GM18519 (cell line): ENCODE measurements around the gene RNF126.

Experiments used
- ATAC-seq: cut with Tn5 transposase; IDR thresholded peaks from one replicate; pipeline ENCODE4 v1.9.1; 2021; ENCODE audit warnings: mild to moderate bottlenecking, moderate library complexity; ENCODE audit not compliant: unreplicated experiment, low FRiP score

The RNF126 gene

DNA sequence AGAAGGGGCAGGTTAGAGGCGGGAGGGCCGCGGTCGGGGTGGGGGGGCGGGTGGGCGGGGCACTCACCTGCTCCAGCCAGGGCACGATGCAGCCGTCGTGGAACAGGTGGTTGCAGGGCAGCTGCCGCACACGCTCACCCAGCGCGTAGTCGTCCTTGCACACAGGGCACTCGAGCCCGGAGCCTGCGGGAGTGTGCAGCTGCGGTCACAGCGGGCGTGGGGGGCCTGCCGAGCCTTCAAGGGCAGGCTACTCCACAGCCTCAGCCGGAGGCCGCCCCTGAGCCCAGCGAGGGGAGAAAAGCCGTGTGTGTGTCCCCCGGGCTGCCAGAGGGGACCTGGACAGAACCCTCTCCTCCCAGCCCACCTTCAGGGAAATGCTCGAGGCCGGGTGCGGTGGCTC lies 14.7 kb downstream of the RNF126 start:
- no peak for ATAC-seq

DNA sequence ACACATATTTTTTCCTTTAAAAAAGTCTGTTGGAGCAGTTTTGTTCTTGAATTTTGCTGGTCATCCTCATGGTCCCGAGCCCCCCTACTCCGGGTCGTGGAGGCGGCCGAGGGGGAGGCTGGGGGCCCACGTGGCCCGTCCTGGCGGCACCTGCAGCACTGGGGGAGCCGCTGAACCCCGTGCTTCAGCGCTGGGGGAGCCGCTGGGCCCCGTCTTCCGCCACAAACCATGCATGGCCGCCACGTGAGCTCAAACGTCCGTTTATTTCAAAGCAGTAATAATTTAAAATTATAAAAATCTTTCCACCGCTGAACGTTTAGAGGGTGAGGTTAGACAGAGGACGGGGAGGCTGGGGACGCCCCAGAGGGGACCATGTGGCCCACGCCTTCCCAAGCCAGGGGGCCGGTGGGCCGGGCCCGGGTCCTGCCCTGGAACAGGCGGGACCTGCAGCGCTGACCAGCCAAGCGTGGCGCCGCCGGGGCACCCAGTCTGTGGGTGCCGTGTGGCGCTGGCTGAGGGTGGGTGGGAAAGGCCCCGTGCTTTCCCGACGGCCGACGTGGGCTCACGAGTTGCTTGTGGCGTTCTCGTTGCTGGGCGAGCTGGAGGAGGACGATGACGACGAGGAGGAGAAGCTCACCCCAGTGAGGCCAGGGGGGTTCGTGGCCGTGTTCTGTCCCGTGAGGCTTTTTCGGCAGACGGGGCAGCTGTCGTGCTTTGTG lies 15.3 kb downstream of the RNF126 start:
- no peak for ATAC-seq

DNA sequence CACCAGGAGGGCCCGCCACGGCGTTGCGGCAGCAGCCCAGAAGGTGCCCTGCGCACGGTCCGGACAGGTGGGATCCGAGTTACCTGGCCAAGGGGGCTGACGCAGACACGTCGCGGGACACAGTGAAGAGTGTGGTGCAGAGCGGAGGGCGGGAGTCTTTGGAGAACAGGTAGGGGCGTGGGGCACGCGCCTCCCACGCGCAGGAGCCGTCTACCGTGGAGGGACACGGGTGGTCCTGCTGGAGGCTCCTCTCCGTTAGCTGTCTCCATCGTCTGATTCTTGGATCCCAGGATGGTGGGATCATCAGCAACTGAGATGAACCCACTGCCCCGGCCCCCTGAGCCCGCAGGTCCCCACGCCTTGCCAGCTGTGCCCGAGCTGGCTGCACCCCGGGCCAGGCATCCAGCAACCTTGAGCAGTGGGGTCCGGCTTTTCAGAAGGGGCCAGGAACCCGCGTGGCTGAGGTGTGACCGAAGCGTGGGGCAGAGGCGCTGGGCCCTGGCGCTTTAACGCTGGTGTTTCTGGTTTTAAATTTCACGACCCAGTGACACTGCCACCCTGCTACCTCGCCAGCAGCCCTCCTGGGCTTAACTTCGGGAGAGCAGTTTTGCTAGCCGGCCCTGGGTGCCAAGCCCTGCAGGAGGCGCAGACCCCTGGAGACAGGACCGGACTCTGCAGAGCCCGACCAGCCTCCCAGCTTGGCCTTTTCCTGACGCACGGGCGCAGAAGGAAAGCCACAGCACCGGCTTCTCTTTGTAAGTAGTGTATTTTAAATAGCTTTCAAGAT lies 16.0 kb downstream of the RNF126 start:
- ATAC-seq = no peak

DNA sequence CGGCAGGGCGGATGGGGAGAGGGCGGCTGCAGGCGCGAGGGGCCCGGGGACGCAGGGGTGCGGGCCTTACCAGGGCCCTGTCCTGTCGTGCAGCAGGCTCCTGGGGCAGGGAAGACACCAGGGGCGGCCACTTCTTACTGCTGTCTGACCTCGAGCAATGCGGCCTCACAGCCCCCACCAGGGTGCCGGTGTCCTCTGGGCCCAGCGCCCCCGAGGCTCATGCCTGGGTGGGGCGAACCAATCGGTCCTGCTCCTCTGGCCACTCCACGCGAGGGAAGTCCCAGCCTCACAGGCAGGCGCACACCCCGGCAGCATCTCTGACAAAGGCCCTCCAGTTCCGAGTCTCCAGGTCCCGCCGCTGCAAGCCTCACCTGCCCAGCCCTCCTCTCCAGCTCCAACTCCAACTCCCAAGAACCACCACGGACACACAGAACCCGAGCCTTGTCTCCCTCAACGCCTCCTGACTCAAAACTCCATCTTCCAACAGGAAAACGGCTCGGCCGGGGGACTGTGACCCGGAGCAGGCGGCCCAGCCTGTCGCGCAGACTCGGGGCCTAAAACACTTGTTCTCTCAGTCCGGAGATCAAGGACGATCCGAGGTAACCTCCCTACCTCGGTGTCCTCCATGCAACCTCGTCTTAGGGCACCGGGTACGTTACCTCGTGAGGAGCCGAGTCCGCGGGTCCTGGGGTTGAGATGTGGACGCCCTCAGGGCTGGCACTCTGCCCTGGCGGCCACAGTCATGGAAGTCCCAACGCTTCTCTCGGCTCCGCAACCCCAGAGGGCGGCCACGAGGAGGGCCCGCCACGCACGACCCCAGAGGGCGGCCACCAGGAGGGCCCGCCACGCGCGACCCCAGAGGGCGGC lies 16.9 kb downstream of the RNF126 start:
- ATAC-seq = no peak

DNA sequence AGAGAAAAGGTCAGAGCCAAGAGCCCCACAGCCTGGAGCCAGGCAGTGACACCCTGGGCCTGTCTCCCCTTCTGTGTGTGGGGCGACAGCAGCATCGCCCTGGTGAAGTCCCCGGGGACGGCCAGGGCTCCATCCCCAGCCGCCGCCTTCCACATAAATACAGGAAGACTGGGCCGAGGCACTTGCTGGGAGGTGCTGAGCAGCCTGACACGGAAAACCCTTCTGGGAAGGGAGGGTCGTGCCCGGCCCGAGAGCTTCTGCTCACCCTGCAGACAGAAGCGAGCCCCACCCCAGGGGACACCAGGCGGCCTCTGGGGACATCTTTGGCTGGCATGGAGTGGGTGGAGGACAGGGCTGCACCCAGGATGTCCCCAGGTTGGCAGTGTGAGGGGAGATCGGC lies 18.2 kb downstream of the RNF126 start:
- ATAC-seq = no peak

DNA sequence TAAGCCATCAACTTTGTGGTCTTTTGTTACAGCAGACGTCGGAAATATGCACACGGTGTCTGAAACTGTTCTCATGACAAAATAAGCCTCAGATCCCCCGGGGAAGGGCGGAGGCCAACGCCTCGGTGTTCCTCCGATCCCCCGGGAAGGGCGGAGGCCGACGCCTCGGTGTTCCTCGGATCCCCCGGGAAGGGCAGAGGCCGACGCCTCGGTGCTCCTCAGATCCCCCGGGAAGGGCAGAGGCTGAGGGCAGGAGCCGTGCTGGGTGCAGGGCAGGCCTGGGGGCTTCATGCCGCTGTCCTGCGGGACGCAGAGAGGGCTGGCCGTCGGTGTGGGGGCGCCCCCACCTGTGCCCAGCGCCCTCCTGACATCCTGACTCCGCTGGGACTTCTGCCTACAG lies 18.7 kb downstream of the RNF126 start:
- ATAC-seq = no peak

DNA sequence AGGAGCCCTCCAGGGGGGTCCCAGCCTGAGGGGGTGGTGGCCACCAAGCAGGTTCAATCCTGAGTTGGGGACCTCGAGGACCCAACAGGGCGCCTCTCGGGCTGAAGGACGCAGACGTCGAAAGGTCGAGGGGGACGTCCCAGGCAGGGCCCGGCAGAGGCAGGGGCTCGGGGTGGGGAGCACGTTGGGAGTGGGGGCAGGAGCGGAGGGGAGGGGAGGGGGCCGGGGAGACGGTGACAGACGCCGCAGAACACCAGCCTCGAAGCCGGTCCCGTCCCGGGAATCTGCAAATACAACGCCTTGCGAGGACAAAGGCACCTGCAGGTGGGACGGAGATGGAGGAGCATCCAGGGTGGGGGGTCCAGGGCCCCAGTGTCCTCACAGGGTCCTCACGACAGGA lies 19.3 kb downstream of the RNF126 start:
- ATAC-seq = no peak

DNA sequence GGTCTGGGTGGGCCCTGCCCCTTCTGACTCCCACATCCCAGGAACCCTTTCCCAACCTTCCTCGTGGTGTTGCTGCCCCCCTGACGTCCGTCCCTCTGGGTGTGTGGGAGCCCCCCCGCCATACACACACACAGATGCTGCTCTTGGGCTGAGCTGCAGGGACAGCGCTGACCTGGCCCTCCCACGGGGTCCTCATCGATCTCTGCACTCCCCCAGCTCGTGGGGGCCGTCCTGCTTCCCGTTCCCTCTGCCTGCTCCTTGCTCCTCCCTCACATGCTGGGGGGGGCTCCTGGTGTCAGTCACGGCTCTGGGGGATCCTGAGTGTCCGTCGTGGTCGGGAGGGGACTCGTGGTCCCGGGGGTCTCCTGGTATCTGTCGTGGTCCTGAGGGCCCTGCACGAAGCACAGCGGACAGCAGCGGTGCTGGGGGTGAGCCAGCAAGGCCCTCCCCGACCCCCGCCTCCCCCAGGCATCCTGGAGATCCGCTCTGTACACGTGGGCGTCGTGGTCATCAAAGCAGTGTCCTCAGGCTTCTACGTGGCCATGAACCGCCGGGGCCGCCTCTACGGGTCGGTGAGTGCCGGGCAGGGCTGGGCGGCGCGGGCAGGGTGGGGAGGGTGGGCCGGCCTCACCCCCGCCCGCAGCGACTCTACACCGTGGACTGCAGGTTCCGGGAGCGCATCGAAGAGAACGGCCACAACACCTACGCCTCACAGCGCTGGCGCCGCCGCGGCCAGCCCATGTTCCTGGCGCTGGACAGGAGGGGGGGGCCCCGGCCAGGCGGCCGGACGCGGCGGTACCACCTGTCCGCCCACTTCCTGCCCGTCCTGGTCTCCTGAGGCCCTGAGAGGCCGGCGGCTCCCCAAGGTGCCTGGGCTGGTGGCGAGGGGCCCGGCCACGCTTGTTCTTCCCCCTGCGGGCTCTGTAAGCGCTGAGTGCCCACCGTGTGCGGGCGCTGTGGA lies 20.0 kb downstream of the RNF126 start:
- no peak for ATAC-seq

DNA sequence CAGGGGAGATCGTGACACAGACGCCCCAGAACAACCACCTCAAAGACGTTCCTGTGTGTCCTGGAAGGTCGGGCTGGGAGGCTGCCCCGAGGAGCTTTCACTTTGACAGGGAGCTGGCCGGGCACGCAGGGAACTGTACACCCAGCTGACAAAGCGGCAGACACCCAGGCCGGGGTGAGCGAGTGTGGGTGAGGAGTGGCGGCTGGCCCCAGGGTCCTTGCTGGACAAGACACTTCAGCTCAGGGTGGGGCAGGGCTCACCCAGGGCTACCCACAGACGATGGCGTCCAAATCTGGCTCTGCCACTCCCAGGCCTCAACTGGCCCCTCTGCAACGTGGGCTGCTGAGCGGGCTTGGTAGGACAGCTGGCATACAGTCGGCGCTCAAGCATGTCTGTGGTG lies 21.3 kb downstream of the RNF126 start:
- no peak for ATAC-seq

DNA sequence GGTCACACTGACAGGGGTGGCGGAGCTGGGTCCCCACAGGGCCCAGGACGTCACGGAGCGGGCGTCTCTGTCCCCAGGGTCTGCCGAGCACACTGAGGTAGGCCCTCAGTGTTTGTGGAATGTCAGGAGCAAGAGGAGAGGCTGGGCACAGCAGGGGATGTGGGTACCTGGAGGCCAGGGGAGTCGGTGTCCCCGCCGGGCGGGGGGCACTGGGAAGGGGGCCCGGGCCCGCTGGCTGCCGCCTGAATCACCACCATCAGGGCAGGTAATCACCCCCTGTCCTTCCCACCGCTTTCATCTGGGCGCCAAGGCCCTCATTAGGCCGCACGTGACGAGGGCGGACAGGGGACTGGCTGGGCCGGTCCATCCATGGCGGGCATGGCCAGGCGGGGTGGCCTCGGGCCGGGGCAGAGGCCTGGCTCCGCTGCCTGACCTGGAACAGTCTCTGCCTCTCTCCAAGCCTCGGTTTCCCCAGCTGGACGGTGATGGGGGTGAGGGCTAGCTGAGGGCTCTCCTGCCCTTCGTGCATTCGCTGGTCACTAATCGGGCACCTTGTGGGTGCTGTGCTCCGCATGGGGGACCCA lies 22.3 kb downstream of the RNF126 start:
- ATAC-seq = no peak

DNA sequence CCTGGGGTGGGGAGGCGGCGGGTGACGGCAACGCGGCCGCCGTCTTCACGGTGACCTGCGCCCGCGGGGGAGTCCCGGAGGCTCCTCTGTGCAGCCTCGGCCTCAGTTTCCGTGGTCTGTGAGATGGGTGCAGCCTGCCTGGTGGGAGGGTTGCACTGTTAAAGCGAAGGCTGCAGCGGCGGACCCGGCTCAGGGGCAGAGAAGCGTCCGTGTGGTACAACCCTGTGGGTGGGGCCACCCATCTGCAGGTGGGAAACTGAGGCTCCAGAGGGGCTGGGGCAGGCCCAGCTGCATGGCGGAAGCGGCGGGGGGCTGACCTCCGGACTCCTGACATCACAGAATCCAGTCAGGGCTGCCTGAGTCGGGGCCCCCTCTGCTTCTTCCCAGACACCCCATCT lies 22.9 kb downstream of the RNF126 start:
- no peak for ATAC-seq

DNA sequence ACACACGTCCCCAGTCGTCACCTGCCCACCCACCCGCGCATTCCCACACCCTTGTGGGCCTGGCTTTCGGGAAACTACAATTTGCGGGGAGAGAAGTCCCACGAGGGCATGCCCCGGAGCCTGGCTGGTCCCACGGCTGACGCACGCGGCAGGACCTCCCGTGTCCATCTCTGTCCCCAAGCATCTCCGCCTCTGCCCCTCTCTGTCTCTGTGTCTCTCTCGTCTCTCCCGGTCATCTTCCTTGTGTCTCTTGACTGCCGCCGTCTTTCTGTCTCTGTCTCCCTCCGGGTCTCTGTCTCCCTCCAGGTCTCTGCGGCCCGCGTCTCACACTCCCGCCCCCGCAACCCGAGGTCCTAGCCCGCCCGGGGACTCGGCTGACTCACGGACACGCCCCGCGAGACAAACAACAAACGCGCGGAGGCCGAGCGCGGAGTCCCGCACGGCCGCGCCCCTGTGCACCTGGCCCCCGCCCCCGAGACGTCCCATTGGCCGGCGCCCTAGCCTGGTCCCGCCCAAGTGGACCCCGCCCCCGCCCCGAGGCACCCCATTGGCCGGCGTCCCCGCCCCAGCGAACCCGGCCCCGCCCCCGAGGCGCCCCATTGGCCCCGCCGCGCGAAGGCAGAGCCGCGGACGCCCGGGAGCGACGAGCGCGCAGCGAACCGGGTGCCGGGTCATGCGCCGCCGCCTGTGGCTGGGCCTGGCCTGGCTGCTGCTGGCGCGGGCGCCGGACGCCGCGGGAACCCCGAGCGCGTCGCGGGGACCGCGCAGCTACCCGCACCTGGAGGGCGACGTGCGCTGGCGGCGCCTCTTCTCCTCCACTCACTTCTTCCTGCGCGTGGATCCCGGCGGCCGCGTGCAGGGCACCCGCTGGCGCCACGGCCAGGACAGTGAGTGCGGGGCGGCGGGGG lies 23.5 kb downstream of the RNF126 start, which contains the start of gene FGF22:
Gene FGF22, plus strand, starts transcription at position 627 of the 908 bp plus-strand sequence. Its CDS starts 47 bp downstream, at position 674.
- peak; percentile 32 for ATAC-seq

DNA sequence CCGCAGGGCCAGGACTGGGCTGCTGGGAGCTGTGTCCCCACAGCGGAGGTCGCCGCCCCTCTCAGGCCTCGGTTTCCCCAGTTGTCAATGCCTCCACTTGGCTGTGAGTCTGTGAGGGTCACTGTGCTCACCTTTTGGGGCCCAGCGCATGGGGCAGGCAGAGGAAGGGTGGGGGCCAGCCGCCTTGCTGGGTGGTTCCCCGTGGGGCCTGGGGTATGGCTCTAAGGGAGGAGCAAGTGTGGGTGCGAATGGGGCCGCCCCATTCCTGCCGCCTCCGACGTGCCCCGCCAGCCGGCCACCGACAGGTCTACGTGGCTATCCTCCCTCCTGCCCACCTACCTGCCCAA lies 24.1 kb downstream of the RNF126 start:
- ATAC-seq = no peak

DNA sequence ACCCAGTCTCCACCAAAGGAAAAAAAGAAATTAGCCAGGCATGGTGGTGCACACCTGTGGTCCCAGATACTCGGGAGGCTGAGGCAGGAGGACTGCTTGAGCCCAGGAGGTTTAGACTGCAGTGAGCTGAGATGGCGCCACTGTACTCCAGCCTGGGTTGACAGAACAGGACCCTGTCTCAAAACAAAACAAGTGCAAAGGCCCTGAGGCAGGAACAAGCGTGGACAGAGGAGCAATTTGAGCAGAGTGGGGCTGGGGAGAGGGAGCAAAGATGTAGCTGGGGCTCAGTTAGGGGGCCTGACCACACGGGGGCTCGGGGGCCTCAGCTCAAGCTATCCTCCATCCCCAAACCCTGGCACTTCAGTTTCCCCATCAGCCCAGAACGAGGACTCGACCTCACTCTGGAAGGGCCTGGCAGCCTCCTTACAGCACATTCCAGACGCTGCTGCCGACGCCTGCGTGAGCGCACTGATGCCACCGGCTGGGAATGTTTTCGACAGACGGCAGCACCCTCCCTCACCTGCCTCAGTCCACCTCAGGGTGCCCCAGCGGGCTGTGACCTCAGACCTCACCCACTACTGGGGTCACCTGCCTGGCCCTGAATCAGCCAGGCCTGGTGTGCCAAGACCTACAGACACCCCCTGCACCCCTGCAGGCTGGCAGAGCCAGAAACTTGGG lies 27.9 kb downstream of the RNF126 start:
- ATAC-seq = no peak

DNA sequence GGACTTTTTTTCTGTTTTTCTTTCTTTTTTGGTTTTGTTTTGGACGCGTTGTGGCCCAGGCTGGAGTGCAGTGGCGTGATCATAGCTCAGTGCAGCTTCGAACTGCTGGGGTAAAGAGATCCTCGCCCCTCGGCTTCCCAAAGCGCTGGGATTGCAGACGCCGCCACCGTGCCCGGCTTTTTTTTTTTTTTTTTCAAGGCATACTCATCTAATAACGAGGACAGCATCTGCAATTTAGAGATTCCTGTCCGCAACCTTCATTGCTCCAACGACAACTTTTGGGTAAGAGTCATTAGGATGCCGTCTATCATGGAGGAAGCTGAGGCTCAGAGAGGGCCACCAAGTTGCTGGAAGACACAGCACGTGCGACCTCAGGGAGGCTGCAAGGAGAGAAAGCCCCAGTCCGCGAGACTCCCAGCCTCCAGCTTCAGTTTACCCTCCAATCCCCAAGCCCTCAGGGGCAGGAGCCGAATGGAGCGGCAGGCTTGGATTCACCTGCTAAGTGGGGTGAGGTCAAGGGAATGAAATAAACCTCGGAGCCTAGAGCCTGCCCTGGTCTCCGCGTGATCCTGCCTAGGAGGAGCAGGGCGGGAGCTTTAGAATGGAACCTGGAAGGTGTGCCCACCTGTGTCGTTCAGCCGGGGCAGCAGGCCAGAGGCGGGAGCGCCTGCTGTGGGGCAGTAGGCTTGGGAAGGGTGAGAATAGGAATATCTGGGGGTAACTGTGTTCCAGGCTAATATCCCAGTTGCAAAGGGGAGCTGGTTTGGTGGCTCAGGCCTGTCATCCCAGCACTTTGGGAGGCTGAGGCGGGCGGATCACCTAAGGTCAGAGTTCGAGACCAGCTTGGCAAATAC lies 29.0 kb downstream of the RNF126 start:
- ATAC-seq = no peak

DNA sequence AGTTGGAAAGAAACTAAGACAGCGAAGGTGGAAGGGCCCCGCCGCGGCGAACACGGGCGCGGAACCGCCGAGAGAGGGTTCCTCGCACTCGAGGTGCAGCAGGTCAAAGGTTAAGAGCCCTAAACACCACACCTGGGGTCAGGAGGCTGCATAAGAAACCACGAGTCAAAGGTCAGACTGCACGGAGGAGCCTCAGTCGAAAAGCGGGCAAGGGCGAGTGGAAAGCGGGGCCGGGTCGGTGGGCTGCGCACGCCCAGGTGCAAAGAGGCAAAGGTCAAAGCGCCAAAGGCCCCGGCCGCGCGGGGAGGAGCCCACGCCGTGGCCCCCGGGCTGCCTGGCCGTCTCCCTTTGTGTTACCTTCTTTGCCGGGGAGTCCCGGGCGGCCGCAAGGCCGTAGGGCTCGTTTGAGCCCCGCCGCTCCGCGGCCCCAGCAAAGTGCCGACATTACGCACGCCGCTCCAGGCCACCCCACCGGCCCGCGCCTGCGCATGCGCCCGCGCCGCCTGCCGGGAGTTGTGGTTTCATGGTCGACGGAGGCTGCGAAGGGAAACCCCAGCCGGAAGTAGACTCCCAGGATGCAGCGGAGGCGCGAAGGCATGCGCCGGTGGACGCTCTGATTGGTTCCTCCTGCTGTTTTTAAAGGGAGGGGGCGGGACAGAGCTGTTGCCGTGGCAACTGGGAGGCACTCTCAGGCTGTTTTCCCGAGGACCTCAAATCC lies 29.8 kb downstream of the RNF126 start, which contains the start of gene POLRMT:
Gene POLRMT, minus strand, starts transcription at position 470 of the 718 bp plus-strand sequence. Its CDS starts 25 bp downstream, at position 445.
- peak; percentile 73 for ATAC-seq
